Prostate gland (tissue), 2 donors: ENCODE results near the gene SRBD1.

Source experiments
- POLR2A ChIP-seq: fragments of 450-650 bp; IDR thresholded peaks from one replicate; pipeline ENCODE4 v1.6.1; 2016; ENCODE audit warnings: antibody characterized with exemption, mild to moderate bottlenecking
- POLR2AphosphoS5 ChIP-seq: sonication (generic); formaldehyde crosslinking; IDR thresholded peaks from one replicate; pipeline ENCODE4 v1.6.1; 2017; ENCODE audit warnings: antibody characterized with exemption
- TF ChIP-seq, protein P1 (sequence below), 4 experiments: fragments of 200-600 bp in 2 of 4; fragments of 450-650 bp in 2 of 4; sonication (generic) in 2 of 4; IDR thresholded peaks; 1 replicate in 3 of 4; 2 replicates in 1 of 4; pipeline ENCODE4 v1.5.1; 2016 to 2019; ENCODE audit warnings: antibody characterized with exemption in 4 of 4, mild to moderate bottlenecking in 2 of 4, moderate library complexity in 2 of 4

DNA sequence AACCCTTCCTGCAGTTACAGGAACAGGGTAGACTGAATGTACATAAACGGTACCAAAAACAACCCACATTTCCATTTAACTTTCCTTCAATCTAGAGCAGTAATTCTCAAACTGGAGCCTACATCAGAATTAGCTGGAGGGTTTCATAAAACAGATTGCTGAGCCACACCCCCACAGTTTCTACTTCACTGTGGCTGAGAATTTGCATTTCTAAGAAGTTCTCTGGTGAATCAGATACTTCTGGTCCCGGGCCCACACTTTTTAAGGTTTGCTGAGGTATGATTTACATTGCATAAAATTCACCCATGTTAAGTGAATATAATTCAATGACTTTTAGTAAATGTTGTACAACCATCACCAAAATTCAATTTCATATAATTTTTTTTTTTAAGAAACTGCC, 113.7 kb downstream of the SRBD1 start:
- TF ChIP-seq, protein P1, sequence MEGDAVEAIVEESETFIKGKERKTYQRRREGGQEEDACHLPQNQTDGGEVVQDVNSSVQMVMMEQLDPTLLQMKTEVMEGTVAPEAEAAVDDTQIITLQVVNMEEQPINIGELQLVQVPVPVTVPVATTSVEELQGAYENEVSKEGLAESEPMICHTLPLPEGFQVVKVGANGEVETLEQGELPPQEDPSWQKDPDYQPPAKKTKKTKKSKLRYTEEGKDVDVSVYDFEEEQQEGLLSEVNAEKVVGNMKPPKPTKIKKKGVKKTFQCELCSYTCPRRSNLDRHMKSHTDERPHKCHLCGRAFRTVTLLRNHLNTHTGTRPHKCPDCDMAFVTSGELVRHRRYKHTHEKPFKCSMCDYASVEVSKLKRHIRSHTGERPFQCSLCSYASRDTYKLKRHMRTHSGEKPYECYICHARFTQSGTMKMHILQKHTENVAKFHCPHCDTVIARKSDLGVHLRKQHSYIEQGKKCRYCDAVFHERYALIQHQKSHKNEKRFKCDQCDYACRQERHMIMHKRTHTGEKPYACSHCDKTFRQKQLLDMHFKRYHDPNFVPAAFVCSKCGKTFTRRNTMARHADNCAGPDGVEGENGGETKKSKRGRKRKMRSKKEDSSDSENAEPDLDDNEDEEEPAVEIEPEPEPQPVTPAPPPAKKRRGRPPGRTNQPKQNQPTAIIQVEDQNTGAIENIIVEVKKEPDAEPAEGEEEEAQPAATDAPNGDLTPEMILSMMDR (IDR thresholded peaks at IDR 0.05) = no peak
- TF ChIP-seq POLR2A (no peak), POLR2AphosphoS5 (no peak)
